Prostate gland (tissue), 2 donors: ENCODE data around the gene NMD3.

Source experiments
- CTCF ChIP-seq, 4 experiments: fragments of 200-600 bp in 2 of 4; fragments of 450-650 bp in 2 of 4; sonication (generic) in 2 of 4; IDR thresholded peaks; 1 replicate in 3 of 4; 2 replicates in 1 of 4; pipeline ENCODE4 v1.5.1; 2016 to 2019; ENCODE audit warnings: antibody characterized with exemption in 4 of 4, mild to moderate bottlenecking in 2 of 4, moderate library complexity in 2 of 4
- POLR2A ChIP-seq: fragments of 450-650 bp; IDR thresholded peaks from one replicate; pipeline ENCODE4 v1.6.1; 2016; ENCODE audit warnings: antibody characterized with exemption, mild to moderate bottlenecking
- POLR2AphosphoS5 ChIP-seq: sonication (generic); formaldehyde crosslinking; IDR thresholded peaks from one replicate; pipeline ENCODE4 v1.6.1; 2017; ENCODE audit warnings: antibody characterized with exemption

DNA sequence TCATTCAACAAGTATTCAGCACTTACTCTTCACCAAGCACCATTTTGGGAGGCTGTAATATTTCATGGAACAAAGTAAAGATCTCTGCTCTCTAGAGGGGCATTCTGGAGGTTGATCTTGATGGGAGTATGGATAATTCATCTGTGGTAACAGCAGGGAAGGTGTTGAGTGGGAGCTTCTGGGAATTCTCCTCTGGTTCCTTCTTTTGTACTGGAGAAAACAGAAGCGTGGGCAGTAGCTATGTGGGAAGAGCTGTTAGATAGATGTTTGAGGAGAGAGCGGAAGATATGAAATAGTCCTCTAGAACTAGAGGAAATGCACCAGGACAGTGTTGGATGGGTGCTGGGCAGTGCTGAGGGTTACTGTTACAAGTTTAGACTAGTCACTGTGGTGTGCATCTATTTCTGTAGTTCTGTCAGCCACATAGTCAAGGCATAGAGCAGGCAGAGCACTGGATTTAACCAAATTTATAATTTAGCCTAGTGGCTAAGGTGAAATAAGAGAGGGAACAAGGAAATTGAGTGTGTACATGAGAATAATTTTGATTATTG, 9.6 kb downstream of the NMD3 start:
- TF ChIP-seq CTCF (IDR thresholded peaks at IDR 0.05) (no peak), POLR2A (no peak), POLR2AphosphoS5 (no peak)
